Mesenteric fat pad (tissue), 1 donor: ENCODE measurements around the gene MUC6. TPM values are rescaled to one million over a fixed set of nuclear protein-coding genes. Genes with fewer than 3 reads are reported as not detected.

Source experiments
- DNase-seq: peaks from one replicate; pipeline ENCODE4 v3.0.0-alpha.2; 2020; ENCODE audit warnings: low spot score
- total RNA-seq: library from RNA; stranded (reverse); fragmentation: NEBNext Ultra II Directional; extraction: Animal tissue kit (Norgen Biotek cat#: 25700); gene quantifications from one replicate; pipeline ENCODE4 v1.2.1, GENCODE V29; 2021
- donor health status: DM: yes; HTN: yes; CAD: no.

Gene MUC6
- total RNA-seq, 1 donor from 2014 or later, result not detected

GRCh38 chr11:971731-972365, 64.7 kb downstream of the MUC6 start:
- no peak for DNase-seq

- no peak for DNase-seq
Observed at GRCh38 chr11:971092-971690, 65.3 kb downstream of the MUC6 start.

GRCh38 chr11:970319-970871, 66.1 kb downstream of the MUC6 start:
- no peak for DNase-seq

- DNase-seq, result no peak
Observed at GRCh38 chr11:969651-970205, 66.8 kb downstream of the MUC6 start.

- no peak for DNase-seq
Observed at GRCh38 chr11:968822-969221, 67.7 kb downstream of the MUC6 start.

- DNase-seq, result no peak
Observed at GRCh38 chr11:967995-968751, 68.3 kb downstream of the MUC6 start.

- DNase-seq, result no peak
Observed at GRCh38 chr11:965206-965775, 71.2 kb downstream of the MUC6 start.

GRCh38 chr11:963852-964251, 72.7 kb downstream of the MUC6 start:
- no peak for DNase-seq

Other genes with a start within 250 kb of the MUC6 start
- gene CEND1, start 246.6 kb downstream of the MUC6 start, total RNA-seq, result not detected
- gene SLC25A22, start 238.4 kb downstream of the MUC6 start, total RNA-seq, result 26.3 TPM
- 10.2 TPM for gene PIDD1, start 231.5 kb downstream of the MUC6 start, total RNA-seq
- gene RPLP2, start 226.8 kb downstream of the MUC6 start, total RNA-seq, result 2,673 TPM
- 1,877 TPM for gene PNPLA2, start 217.8 kb downstream of the MUC6 start, total RNA-seq
- gene CRACR2B, start 208.8 kb downstream of the MUC6 start, total RNA-seq, result 6.8 TPM
- 776 TPM for gene CD151, start 203.8 kb downstream of the MUC6 start, total RNA-seq
- gene POLR2L, start 194.2 kb downstream of the MUC6 start, total RNA-seq, result 203 TPM
- gene TSPAN4, start 193.9 kb downstream of the MUC6 start, total RNA-seq, result 120 TPM
- 72.1 TPM for gene CHID1, start 125.9 kb downstream of the MUC6 start, total RNA-seq
- gene AP2A2, start 110.8 kb downstream of the MUC6 start, total RNA-seq, result 120 TPM
- gene MUC2, start 38.2 kb upstream of the MUC6 start, total RNA-seq, result 0.80 TPM
- gene MUC5AC, start 121.2 kb upstream of the MUC6 start, total RNA-seq, result not detected
- not detected for gene MUC5B, start 186.3 kb upstream of the MUC6 start, total RNA-seq